Hepatocyte (in vitro differentiated cells): ENCODE data around the gene SLC26A9.

Experiments used
- EZH2phosphoT487 ChIP-seq: fragments of 200-600 bp; sonication (generic); IDR thresholded peaks from one replicate; pipeline ENCODE4 v1.6.1; 2018; ENCODE audit warnings: antibody characterized with exemption, mild to moderate bottlenecking, low read depth, moderate library complexity; ENCODE audit not compliant: unreplicated experiment, severe bottlenecking
- TF ChIP-seq, protein P1 (sequence below): fragments of 200-600 bp; sonication (generic); IDR thresholded peaks from 2 replicates; pipeline ENCODE4 v1.5.1; 2016; ENCODE audit warnings: antibody characterized with exemption, mild to moderate bottlenecking; ENCODE audit not compliant: poor library complexity

DNA sequence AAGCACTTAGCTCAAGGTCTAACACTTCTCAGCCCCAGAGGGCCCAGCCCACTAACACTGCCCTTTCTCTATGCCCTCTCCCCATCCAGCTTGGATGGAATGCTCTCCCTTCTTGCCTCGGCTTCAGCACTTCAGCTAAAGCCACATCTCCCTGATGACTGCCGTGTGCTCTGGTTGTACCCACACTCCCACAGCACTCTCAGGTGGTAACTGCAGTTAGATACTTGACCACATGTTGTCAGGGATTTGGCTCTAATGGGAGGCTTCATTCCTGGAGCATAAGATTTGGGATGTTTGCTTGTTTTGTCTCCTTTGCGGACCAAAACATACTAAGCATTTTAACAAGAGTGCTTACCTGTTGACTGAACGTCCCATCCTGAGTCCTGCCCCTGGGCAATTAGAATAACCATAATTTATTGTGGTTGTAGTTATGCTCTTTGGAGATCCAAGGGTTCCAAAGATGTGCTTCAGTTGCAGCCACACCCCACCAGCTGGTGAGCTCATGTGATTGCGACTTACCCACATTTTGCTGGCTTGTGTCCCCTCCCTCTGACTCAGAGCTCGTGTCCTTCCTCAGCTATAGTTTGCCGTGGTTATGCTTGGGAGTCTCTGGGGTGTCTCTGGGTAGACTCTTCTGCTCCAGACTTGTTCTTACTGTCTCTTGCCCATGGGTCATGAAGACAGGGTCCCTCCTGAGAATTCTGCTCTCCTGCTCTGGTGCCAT is 7.7 kb upstream of the SLC26A9 start:
- TF ChIP-seq, protein P1, sequence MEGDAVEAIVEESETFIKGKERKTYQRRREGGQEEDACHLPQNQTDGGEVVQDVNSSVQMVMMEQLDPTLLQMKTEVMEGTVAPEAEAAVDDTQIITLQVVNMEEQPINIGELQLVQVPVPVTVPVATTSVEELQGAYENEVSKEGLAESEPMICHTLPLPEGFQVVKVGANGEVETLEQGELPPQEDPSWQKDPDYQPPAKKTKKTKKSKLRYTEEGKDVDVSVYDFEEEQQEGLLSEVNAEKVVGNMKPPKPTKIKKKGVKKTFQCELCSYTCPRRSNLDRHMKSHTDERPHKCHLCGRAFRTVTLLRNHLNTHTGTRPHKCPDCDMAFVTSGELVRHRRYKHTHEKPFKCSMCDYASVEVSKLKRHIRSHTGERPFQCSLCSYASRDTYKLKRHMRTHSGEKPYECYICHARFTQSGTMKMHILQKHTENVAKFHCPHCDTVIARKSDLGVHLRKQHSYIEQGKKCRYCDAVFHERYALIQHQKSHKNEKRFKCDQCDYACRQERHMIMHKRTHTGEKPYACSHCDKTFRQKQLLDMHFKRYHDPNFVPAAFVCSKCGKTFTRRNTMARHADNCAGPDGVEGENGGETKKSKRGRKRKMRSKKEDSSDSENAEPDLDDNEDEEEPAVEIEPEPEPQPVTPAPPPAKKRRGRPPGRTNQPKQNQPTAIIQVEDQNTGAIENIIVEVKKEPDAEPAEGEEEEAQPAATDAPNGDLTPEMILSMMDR = no peak
- no peak for TF ChIP-seq EZH2phosphoT487
